Left lung (tissue), 10 donors: ENCODE results near the gene PXDN. TPM values are rescaled to one million over a fixed set of nuclear protein-coding genes. Genes with fewer than 3 reads are reported as not detected.

Source experiments
- ATAC-seq: fragments of 200-7000 bp; cut with Tn5 transposase; one replicate; pipeline ENCODE4 v1.9.1; 2020; ENCODE audit warnings: moderate library complexity
- DNase-seq, 4 donors: peaks; one replicate each; pipeline ENCODE4 v3.0.0-alpha.2; 2013 to 2020
- H3K27ac ChIP-seq, 2 donors: fragments of 200-600 bp; sonication (generic) in 1 of 2; one replicate each; pipeline versions ENCODE4 v1.5.0 to v1.8.0; 2020 to 2021
- H3K27me3 ChIP-seq, 2 donors: fragments of 200-600 bp; sonication (generic) in 1 of 2; one replicate each; pipeline versions ENCODE4 v1.5.0 to v1.8.0; 2020 to 2021
- H3K36me3 ChIP-seq, 2 donors: fragments of 200-600 bp; sonication (generic) in 1 of 2; one replicate each; pipeline versions ENCODE4 v1.5.0 to v1.8.0; 2020 to 2021
- H3K4me1 ChIP-seq, 2 donors: fragments of 200-600 bp; one replicate each; pipeline ENCODE4 v1.8.0; 2021
- H3K4me3 ChIP-seq, 2 donors: fragments of 200-600 bp; sonication (generic) in 1 of 2; one replicate each; pipeline versions ENCODE4 v1.5.0 to v1.8.0; 2020 to 2021; ENCODE audit warnings: mild to moderate bottlenecking in 1 of 2
- H3K9me3 ChIP-seq, 2 donors: fragments of 200-600 bp; sonication (generic) in 1 of 2; one replicate each; pipeline versions ENCODE4 v1.5.0 to v1.8.0; 2020 to 2021
- CTCF ChIP-seq, 2 donors: fragments of 200-600 bp; sonication (generic) in 1 of 2; IDR thresholded peaks; one replicate each; pipeline versions ENCODE4 v1.5.0 to v1.8.0; 2021; ENCODE audit warnings: antibody characterized with exemption in 2 of 2
- intact Hi-C, 2 donors: fragments of 100-400 bp; cut with DNase I; formaldehyde crosslinking; loops; one replicate each; pipeline versions ENCODE4 v1.11.2 to v1.14.2; 2022
- polyA plus RNA-seq, 6 donors: library from polyadenylated mRNA; unstranded; fragments of 120-200 nt; gene quantifications; one replicate each; pipeline ENCODE4 v1.2.1, GENCODE V29; 2013; ENCODE audit not compliant: insufficient read length in 6 of 6
- total RNA-seq, 2 donors: library from RNA; stranded (reverse); fragmentation: NEBNext Ultra II Directional; extraction: Animal tissue kit (Norgen Biotek cat#: 25700); gene quantifications; one replicate each; pipeline ENCODE4 v1.2.1, GENCODE V29; 2021
- donor health status: DM: no; HTN: yes; CAD: no.
- donor health status: DM: no; HTN: no; CAD: no.

PXDN gene
- total and polyA plus RNA-seq, 8 donors = 44.8 to 215 (median 174) TPM

GRCh38 chr2:1662606-1663180, 81.6 kb downstream of the PXDN start:
- no peak overlapping the region for H3K27ac ChIP-seq
- intact Hi-C loops = no loop called here
- H3K4me1 ChIP-seq = no peaks in the 10 kb centered on the region
- no peaks in the 10 kb centered on the region for H3K27me3 ChIP-seq
- DNase-seq (peak in 1 of 4 donors; percentile 29), ATAC-seq (no peak)
- peaks cover 0 to 45% of the 10 kb centered on the region in 2 donors for H3K36me3 ChIP-seq
- TF ChIP-seq CTCF (IDR thresholded peaks at IDR 0.05) = no peak
- no peak overlapping the region for H3K4me3 ChIP-seq
- no peaks in the 10 kb centered on the region for H3K9me3 ChIP-seq

- H3K27ac ChIP-seq = no peak overlapping the region
- no peaks in the 10 kb centered on the region for H3K4me1 ChIP-seq
- peaks cover 0 to 45% of the 10 kb centered on the region in 2 donors for H3K36me3 ChIP-seq
- H3K9me3 ChIP-seq = no peaks in the 10 kb centered on the region
- TF ChIP-seq CTCF (IDR thresholded peaks at IDR 0.05) = no peak
- peak in 1 of 4 donors; percentile 24 for DNase-seq
- no peak for ATAC-seq
- H3K27me3 ChIP-seq = no peaks in the 10 kb centered on the region
- no peak overlapping the region for H3K4me3 ChIP-seq
- intact Hi-C loops = no loop called here
These were observed 82.3 kb downstream of the PXDN start for GRCh38 chr2:1661891-1662605.

GRCh38 chr2:1660656-1661640, 83.4 kb downstream of the PXDN start:
- no peaks in the 10 kb centered on the region for H3K27me3 ChIP-seq
- no peaks in the 10 kb centered on the region for H3K4me1 ChIP-seq
- peak in 1 of 4 donors; percentile 19 for DNase-seq
- H3K9me3 ChIP-seq = no peaks in the 10 kb centered on the region
- ATAC-seq = no peak
- intact Hi-C loops = no loop called here
- H3K27ac ChIP-seq = no peak overlapping the region
- no peak for TF ChIP-seq CTCF (IDR thresholded peaks at IDR 0.05)
- H3K4me3 ChIP-seq = no peak overlapping the region
- peaks cover 0 to 41% of the 10 kb centered on the region in 2 donors for H3K36me3 ChIP-seq

- no peak for ATAC-seq
These were observed 84.3 kb downstream of the PXDN start for GRCh38 chr2:1659951-1660565.

More at GRCh38 chr2:1659951-1660565, 84.3 kb downstream of the PXDN start:
- Histone ChIP-seq H3K4me1 (no peaks in the 10 kb centered on the region), H3K36me3 (peaks cover 0 to 36% of the 10 kb centered on the region in 2 donors), H3K27me3 (no peaks in the 10 kb centered on the region), H3K9me3 (no peaks in the 10 kb centered on the region), H3K27ac (no peak overlapping the region), H3K4me3 (no peak overlapping the region)
- DNase-seq = peak in 1 of 4 donors; percentile 24
- no peak for TF ChIP-seq CTCF (IDR thresholded peaks at IDR 0.05)
- intact Hi-C loops = no loop called here
